GM19468 (cell line): Measurements from ENCODE around the gene ANKRD18B.
"Not testable (repeated sequence)": the region's sequence is repeated elsewhere in the genome, so short reads cannot be mapped to it uniquely, and the experiment has no call there.

ENCODE experiments used
- ATAC-seq: cut with Tn5 transposase; IDR thresholded peaks from one replicate; pipeline ENCODE4 v1.9.1; 2021; ENCODE audit warnings: mild to moderate bottlenecking, moderate library complexity, moderate number of reproducible peaks; ENCODE audit not compliant: unreplicated experiment; ENCODE audit errors: extremely low read depth

Gene ANKRD18B

DNA sequence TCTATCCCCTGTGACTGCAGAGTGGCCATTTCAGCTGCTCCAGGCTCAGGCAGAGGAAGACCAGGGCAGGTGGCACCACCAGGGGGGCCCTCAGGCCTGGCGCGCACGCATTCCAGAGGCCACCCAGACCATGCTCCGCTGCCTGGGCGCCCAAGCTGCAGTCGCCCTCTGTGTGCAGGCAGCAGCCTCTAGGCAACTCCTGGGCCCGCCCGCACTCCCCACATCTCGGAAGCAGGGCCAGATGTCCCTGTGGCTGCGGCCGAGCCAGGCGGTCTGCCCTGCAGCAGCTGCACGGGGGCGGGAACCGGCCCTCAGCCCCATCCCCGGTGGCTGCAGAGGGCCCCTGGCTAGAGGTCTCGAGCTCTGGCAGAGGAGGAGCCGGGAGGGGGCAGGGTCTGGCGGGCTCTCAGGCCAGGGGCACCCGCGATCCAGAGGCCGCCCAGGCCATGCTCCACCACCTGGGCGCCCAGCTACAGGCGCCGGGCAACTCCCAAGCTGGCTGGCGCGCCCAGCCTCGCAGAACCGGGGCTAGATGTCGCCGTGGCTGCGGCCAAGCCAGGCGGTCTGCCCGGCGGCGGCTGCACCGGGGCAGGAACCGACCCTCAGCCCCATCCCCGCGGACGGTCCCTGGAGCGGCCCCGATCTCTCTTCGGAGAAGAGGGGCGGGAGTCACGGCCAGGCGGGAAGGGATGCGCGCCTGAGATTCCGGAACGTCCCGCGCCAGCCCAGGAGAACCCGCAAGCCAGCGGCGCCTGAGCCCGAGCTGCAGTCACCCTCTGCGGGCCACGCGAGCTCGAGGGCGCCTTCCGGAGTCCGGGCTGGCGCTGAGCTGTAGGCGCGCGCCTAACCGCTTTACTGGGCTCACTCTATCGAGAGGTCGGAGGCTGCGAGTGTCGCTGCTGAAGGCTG, at the start of gene ANKRD18B:
Gene ANKRD18B, plus strand, starts transcription at position 855 of the 909 bp plus-strand sequence. CDS start 239 bp downstream, outside the sequence.
- not testable (repeated sequence) for ATAC-seq

DNA sequence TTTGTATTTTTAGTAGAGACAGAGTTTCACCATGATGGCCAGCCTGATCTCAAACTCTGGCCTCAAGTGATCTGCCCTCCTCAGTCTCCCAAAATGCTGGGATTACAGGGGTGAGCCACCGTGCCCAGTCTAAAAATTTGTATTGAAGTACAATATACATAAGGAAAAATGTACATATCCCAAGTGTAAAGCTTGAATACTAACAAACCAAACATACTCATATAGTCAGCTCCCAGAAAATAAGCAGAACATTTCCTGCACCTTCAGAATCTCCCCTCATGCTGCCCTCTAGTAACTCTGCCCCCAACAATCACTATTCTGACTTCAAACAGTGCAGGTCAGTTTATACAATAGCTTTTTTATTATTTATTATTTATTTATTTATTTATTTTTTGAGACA, 48.7 kb upstream of the ANKRD18B start:
- no peak for ATAC-seq

DNA sequence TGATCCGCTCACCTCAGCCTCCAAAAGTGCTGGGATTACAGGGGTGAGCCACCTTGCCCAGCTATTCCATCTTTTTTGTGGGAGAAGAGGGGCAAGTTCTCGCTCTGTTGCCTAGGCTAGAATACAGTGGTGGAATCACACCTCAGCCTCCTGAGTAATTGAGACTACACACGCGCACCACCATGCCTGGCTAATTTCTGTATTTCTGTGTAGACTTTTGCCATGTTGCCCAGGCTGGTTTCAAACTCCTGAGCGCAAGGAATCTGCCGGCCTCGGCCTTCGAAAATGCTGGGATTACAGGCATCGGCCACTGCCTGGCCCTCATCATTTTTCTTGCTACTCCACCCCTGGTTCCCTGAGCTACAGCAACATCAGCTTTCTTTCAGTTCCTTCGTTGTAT, 47.5 kb upstream of the ANKRD18B start:
- no peak for ATAC-seq

DNA sequence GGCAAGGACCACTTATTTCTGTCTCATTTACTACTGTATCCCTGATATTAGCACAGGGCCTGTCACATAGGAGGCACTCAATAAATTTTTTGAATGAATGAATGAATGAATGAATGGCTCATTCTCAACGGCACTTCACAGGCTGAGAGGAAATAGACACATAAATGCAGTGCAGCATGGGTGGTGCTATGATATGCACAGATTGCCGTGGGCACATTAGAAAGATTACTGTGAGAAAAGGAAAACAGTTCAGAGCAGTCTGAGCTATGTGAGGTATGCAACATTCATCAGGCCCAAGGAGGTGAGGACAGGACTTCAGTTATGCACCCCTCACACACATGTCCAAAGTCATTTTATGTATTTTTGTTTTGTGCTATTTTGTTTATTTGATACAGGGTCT, 43.9 kb upstream of the ANKRD18B start:
- ATAC-seq: no peak

DNA sequence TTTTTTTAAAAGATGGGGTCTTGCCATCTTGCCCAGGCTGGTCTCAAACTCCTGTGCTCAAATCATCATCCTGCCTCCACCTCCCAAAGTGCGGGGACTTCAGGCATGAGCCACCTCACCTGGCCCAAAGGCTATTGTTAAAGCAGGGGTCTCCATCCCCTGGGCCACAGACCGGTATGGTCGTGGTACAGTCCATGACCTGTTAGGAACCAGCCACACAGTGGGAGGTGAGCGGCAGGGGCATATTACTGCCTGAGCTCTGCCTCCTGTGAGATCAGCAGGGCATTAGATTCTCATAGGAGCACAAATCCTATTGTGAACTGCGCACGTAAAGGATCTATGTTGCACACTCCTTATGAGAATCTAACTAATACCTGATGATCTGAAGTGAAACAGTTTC, 43.1 kb upstream of the ANKRD18B start:
- ATAC-seq: no peak

DNA sequence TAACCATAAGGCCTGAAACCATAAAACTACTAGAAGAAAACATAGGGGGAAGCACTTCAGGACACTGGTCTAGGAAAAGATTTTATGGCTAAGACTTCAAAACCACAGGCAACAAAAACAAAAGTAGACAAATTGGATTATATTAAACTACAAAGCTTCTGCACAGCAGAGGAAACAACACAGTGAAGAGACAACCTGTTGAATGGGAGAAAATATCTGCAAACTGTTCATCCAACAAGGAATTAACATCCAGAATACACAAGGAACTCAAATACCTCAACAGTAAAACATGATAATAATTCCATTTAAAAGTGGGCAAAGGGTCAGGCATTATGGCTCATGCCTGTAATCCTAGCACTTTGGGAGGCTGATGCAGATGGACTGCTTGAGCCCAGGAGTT, 38.7 kb upstream of the ANKRD18B start:
- ATAC-seq: not testable (repeated sequence)

DNA sequence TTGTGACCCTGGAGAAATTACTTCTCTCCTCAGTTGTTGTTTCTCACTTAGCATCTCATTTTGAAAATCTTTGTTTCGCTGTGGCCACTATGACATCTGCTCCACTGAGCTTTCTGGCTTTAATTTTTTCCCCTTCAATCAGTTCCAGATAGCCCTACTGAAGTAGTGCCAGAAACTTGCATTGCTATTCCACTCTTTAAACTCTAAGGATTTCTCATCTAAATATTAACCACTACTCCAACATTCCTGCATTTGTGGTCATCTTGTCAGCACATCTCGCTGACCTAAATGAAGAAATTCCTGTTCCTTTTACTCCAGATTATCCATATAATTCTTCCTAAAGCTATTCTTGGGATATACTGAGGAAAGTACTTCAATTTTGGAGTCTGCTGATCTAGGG, 35.0 kb upstream of the ANKRD18B start:
- no peak for ATAC-seq

DNA sequence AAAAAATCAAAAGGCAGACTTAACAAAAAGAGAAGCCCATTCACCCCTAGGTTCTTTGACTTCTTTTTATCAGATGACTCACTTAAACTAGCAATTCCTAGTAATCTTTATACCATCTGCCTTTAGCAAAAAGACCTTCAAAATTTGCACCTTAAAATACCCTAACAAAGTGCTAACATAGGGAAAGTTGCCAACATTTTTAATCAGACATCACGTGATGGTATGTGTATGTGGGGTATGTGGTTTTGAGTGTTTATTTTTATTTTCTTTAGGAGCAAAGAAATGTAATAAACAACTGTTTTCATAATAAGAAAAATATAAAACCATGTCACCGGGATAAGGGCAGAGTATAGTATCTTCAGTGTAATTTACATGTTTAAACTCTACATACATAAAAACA, 30.2 kb upstream of the ANKRD18B start:
- not testable (repeated sequence) for ATAC-seq

DNA sequence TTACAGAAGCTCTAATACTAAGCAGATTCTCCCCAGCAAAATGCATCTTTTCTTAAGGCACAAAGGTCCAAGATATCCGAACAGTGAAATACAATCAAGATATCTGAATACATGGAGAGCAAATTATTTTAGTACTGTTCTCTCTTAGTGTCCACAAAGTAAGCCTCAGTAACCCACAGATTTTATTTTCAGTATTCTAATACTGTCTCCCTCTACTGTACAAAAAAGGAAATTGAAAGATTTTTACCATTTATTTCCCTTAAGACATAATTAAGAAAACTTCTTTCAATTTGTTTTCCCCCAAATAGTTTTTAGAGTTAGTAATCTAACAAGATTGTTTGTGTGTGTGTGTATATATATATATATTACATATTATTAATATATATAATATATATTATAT, 25.7 kb upstream of the ANKRD18B start:
- ATAC-seq: no peak

DNA sequence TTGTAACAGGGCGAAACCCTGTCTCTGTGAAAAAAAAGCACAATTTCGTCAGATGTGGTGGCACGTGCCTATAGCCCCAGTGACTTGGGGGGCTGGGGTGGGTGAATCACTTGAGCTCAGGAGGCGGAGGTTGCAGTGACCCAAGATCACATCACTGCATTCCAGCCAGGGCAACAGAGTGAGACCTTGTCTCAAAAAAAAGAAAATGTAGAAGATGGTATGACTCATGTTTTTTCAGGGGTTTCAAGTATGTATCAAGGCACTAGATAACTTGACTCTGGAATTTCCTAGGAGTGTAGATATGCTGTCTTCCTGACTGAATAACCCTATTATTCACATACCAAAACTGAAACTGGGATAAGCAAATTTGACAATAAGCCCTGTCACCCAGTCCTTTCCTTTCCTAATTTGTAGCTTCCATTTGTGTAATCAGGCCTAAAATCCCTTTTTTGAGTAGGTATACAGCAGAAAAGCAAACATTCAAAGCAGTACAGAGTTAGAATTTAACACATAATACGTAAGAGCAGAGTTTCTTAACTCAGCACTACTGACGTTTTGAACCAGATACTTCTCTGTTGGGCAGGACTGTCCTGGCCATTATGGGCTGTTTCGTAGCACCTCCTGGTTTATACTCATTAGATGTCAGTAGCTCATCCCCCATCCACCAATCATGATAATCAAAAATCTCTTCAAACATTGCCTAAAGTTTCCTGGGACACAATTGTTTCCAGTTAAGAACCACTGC, 17.3 kb upstream of the ANKRD18B start:
- no peak for ATAC-seq

DNA sequence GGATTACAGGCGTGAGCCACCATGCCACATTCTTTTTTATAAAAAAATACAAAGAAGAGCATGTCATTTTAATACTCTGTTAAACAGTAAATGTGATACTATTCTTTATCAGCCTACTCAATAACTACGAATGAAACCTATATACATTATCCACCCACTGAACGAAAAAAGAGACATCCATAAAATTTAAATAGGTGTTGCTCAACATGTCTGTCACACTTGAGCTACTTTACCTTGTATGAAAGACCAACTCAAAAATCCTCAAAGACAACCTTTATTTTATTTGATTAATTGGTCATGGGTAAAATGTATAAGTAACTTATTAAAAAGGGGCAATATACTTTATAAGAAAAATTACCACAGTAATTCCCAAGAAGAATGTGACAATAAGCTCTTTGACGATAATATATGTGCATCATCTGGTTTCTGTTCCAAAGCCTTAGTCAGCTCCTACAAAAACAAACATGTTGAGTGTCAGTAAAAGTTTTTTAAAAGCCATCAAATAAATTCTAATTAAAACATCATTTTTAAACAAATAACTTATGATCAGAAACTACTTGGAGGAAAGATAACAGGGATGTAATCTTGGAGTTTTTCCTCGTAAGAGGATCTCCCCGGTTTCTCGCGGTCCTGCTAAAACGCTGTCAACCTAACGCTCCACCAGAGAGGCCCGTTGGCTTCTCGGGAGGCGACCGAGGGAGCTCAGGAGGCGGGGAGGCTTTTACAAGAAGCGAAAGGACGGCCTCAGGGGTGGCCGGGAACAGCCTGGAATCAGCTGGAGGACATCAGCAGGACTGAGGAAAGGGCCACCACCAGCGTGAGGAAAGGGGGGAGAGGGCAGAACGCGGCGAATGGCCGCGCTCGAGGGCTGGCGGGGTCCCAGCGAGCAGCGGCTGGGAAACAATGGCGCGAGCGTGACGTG, 13.5 kb upstream of the ANKRD18B start:
- no peak for ATAC-seq

DNA sequence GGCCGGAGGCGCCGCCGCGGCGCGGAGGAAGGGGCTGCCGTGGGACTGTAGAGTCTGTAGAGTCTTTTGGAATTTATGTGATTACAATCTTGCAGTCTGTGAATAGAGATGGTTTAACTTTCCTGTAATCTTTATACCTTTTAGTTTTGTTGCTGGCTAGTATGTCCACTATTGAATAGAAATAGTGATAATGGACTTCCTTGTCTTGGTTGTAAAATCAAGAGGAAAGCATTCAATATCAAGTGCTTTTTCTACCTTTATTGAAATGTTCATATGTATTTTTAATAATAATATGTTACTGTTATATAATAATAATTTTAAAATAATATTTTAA, 12.9 kb upstream of the ANKRD18B start:
- not testable (repeated sequence) for ATAC-seq

DNA sequence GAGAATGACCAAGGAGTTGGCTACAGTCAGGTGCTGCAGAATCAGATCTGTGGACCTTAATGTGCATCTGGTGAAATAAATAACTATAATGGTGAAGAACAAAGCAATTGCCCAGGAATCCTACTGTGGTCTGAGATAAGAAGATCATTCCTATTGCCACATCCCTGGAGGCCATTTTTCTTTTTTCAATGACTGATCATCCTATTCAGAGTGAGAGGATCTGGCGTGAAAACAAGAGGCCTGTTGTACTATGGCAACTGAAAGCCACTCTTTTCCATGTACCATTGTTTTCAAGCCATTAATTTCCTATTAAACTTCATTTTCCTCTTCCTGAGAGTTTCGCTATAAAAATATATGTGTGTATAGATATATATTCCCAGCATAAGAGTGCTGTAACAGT, 11.5 kb upstream of the ANKRD18B start:
- not testable (repeated sequence) for ATAC-seq

DNA sequence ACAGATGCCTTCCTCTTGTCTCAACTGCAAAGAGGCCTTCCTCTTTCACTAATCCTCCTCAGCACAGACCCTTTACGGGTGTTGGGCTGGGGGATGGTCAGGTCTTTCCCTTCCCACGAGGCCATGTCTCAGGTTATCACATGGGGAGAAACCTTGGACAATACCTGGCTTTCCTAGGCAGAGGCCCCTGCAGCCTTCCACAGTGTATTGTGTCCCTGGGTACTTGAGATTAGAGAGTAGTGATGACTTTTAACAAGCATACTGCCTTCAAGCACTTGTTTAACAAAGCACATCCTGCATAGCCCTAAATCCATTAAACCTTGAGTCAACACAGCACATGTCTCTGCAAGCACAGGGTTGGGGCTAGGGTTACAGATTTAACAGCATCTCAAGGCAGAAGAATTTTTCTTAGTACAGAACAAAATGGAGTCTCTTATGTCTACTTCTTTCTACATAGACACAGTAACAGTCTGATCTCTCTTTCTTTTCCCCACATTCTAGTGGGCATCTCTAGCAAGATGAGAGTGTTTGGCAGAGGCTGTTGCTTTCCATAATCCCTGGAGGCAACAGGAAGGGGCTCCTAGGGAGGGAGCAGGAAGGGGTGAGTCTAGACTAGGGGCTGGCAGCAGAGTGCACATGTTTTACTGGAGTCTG, 8.6 kb upstream of the ANKRD18B start:
- not testable (repeated sequence) for ATAC-seq

DNA sequence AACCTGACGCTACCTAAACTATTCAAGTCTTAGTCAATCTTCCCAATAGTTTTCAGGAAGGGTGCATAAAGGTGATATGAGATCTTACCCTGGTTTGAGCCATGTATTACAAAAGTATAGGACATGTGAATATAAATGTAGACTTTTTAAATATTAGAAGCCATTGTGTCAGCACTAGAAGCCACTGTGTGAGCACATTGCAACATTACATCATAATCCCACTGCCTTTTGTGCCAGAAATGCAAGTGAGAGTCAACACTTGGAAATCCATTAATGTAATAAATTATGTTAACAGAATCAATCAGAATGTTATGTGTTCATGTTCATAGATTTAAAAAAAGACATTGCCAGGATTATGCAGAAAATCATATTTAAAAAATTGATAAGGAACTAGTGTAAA, 7.7 kb upstream of the ANKRD18B start:
- not testable (repeated sequence) for ATAC-seq

DNA sequence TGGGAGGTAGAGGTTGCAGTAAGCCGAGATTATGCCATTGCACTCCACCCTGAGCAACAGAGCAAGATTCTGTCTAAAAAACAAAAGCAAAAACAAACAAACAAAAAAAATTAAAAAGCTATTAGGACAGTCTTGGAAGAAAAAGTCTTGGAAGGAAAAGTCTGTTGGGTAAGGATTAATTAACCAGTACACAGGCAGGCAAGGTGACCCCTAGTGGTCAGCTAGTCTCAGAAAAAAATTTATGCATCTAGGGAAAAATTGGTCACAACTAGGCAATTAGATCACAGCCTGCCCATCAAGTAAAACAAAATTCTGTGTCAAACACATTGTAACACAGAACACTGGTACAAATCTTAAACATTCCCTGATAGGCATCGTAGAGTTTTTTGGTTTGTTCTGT, 6.7 kb upstream of the ANKRD18B start:
- no peak for ATAC-seq

DNA sequence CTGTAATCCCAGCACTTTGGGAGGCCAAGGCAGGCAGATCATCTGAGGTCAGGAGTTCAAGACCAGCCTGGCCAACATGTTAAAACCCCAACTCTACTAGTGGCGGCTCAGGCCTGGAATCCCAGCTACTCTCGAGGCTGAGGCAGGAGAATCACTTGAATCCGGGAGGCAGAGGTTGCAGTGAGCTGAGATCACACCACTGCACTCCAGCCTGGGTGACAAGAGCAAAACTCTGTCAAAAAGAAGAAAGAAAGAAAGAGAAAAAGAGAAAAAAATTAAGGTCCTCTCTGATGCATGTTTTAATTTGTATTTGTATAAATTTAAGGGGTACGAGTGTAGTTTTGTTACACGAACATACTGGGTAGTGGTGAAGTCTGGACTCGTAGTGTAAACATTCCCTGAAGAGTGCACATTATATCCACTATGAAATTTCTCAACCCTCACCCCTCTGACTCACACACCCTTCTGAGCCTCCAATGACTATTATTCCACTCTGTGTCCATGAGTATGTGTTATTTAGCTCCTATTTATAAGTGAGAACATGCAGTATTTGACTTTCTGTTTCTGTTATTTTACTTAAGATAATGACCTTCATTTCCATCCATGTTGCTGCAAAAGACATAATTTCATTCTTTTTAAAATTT, 6.0 kb upstream of the ANKRD18B start:
- ATAC-seq: not testable (repeated sequence)

DNA sequence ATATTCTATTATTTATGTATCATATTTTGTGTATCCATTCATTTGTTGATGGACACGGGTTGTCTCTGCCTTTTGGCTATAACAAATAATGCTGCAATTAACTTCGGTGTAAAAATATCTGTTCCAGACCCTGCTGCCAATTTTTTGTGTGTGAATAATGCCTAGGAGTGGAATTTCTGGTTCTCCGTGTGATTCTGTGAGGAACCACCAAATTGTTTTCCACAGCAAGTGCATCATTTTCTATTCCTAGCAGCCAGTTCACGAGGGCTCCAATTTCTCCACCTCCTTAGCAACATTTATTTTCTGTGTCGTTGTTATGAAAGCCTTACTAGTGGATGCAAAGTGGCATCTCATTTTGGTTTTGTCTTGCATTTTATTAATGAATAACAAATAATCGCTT, 2.2 kb upstream of the ANKRD18B start:
- not testable (repeated sequence) for ATAC-seq

DNA sequence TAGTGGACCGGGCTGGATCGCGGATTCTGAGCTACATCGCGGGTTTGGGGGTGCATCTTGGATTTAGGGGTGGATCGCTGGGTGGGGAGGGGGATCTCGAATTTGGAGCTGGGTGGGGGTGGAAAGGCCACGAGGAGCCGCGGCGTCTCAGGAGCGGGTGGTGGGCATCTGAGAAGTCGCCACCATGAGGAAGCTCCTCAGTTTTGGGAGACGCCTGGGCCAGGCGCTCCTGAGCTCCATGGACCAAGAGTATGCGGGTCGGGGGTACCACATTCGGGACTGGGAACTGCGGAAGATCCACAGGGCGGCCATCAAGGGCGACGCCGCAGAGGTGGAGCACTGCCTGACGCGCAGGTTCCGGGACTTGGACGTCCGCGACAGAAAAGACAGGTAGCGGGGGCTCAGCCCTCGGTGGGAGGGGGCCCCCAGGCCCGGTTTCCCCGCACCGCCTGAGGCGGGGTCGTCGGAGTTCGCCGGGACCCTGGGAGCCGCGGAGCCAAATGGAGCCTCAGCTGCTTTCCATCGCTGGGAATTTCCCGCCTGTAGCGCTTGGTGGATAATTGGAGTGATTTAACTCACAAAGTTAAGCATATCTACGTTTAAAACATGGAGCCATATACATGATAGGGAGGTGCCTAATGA, 376 bp downstream of the ANKRD18B start:
- no peak for ATAC-seq
